ENCODE measurements around the gene CACNA1D. TPM values are rescaled to one million over a fixed set of nuclear protein-coding genes. Genes with fewer than 3 reads are reported as not detected.

CACNA1D gene
- total RNA-seq, 1 donor from 2014 or later, result 11.6 TPM

DNA sequence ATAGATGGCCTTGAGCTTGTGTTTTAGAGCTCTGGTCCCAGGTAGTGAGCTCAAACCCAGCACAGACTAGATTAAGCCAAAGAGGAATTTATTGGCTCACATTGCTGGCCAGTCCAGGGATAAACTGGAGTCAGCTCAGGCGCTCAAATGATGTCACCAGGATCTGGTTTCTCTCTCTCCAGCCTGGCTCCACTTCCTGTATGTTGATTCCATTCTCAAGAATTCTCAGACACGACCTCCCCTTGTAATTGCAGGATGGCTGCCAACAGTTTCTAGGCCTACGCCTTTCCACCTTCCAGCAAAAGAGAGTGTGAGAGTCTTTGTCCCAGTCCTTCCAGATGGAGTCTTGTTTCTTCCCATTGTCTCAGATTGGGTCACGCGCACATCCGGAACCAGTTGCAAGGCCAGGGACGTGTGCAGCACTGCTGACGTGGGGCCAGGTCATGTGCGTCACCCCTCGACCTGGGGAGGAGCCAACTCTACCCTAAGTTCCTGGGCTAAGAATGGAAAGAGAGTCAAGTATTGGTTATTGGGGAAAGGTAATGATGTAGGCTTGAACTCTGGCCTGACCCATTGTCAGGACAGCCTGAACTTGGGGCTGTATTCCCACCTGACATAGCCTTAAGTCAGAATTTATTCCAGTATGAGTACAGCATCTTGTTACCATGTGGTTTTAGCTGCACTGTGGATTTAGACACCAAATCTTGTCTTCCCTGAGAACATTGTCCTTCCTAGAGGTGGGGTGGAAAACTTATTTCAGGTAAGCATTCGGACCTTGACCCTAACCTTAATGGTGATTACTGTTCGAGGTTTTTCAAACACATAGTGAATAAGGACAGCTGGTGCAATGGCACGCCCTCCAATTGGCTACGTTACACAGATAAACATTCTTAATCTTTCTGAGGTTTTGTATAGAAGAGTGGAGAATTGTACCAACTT lies 31.6 kb downstream of the CACNA1D start:
- DNase-seq (ENCODE audit: low spot score), result peak; percentile 74

- DNase-seq (ENCODE audit: low spot score), result no peak
Measured at GRCh38 chr3:53526704-53527055, 32.3 kb downstream of the CACNA1D start.

GRCh38 chr3:53530205-53530604 lies 35.8 kb downstream of the CACNA1D start:
- no peak for DNase-seq (ENCODE audit: low spot score)

DNA sequence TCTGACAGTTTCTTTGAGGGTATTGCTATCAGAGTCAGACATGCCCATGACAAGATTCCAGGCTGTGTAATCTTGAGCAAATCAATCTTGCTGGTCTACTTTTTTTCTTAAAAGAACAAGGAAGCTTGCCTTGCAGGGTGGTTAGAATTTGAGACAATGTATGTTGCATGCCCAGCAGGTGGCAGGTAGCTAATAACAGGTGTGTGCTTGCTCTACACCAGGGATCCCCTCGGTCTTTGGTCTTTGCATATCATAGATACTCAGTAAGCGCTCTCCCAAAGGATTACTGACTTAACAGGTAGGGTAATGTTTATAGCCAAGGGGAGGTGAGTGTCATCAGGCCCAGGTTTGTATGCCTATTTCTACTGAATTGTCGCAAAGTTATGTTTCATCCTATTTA lies 37.3 kb downstream of the CACNA1D start:
- no peak for DNase-seq (ENCODE audit: low spot score)

- no peak for DNase-seq (ENCODE audit: low spot score)
Measured at GRCh38 chr3:53533472-53533871, 39.1 kb downstream of the CACNA1D start.

DNA sequence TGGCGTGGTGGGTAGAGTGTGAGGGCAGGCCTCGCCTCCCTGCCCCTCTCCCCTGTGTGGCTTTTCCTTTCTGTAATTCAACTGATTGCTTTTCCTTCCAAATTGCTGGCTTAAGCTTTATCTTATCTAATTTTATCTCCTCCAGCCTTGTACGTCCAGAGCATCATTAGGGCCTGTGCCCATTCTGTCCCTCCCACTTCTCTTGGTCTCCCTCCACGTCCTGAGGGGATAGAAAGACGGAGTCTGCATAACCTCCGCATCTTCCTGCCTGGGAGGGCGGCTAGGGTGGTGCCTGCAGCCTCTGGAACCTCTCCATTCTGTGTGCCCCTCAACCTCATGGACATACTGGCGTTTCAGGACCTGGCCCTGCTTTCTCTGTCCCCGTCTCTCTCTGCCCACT lies 39.8 kb downstream of the CACNA1D start:
- DNase-seq (ENCODE audit: low spot score), result no peak

DNA sequence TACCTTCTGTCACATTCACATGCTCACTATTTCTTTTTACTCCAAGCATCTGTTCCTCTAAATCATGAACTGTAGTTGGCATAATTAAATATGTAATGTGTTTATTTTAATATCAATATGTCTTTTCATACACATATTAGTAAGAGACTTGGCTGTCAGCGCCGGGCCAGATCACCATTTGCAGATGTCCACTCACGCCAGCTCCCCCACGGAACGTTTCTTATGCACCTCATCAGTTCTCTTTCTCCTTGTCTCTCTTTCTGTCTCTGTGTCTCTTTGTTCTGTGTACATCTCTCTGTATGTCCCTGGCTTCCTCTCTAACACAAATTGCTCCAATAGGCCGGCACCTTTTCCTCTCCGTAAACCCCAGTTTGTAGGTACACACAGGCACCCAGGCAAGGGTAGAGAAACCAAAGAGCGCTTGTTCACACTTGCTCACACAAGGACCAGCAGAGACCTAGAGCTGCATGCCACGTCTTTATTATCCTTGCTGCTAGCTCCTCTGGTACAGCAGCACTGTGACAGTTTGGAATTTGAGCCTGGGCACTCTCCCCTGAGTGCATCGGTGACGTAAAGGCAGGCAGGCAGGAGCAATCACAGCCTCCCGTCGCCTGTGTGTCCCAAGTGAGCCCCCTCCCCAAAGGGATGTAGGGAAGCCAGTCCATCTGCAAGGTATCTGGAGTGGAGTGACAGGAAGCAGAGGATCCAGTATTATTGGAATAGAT lies 40.4 kb downstream of the CACNA1D start:
- no peak for DNase-seq (ENCODE audit: low spot score)

DNA sequence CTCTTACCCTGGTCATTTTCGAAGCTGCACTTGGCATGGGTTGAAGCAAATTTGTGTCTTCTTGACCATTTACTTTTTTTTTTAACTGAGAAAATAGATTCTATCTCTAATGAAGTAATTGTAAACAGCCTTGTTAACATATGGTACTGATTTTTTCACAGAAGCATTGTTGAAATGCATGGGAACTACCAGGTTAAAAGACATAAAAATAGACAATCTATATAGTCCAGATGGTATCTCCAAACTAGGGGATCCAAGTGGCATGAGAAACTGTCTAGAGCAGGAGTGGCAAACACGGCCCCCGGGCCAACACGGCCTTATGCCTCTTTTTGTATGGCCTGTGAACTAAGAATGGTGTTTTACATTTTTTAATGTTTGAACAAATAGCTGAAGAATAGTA lies 41.9 kb downstream of the CACNA1D start:
- no peak for DNase-seq (ENCODE audit: low spot score)

GRCh38 chr3:53544357-53544756 lies 49.9 kb downstream of the CACNA1D start:
- DNase-seq (ENCODE audit: low spot score), result no peak

- DNase-seq (ENCODE audit: low spot score), result no peak
Measured at GRCh38 chr3:53545310-53545995, 51.0 kb downstream of the CACNA1D start.

DNA sequence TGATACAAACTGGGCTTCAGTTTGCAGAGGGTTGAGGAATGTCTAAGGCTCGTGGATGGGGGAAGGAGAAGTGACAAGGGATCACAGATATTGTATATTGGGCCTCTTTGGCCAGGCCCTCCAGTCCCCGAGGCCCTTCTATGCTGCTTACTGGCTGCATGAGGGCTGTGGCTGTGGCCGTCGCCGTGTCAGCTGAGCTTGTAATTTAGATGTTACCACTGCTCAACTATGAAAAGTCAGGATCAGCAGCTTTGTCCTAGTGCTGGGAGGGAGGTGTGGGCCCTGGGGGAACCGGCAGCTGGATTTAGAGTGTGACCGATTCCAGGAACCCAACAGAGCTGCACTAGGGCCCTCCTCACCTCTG lies 51.6 kb downstream of the CACNA1D start:
- no peak for DNase-seq (ENCODE audit: low spot score)

GRCh38 chr3:53547327-53547726 lies 52.9 kb downstream of the CACNA1D start:
- DNase-seq (ENCODE audit: low spot score), result no peak

- no peak for DNase-seq (ENCODE audit: low spot score)
Measured at GRCh38 chr3:53550005-53550620, 55.7 kb downstream of the CACNA1D start.

- no peak for DNase-seq (ENCODE audit: low spot score)
Measured at GRCh38 chr3:53551324-53551723, 56.9 kb downstream of the CACNA1D start.

GRCh38 chr3:53552730-53553129 lies 58.3 kb downstream of the CACNA1D start:
- DNase-seq (ENCODE audit: low spot score), result no peak

DNA sequence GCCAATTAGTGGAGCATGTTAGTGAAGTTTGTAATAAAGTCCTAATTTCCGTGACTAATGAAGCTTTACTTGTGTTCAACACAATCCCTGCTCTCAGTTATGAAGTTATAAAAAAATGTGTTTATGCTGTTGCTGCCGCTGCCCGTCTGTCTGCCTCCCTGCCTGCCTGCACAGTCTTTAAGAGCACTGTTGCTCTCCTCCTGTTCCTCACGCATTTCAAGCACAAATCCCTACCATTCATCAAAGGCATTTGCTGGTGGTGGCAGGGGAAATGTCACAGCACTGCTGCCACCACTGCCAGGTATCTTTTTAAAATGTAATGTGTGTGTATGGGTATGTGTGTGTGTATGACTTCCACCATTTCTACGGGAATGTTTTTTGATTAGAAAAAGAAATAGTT lies 58.8 kb downstream of the CACNA1D start:
- no peak for DNase-seq (ENCODE audit: low spot score)

DNA sequence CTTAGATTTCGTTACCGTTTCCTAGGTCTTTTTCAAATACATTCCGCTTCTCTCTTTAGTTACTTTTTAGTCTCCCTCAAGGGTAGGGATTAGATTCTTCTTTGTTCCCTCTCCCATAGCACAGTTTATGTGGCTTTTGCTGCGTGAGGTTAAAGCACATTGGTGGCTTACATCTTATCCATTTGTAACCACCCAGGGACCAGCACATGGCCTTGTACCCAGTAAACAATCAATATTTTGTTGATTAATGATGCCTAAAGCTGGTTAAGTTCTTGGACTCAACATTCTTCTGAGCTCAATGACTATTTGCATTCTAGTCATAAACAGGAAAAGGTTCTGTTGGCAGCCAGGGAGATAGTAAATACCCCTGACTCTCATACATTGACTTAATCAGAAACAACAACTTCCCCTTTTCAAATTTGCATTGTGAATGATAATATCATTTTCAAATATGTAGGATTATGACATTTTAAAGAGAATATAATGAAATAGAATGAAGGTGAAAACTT lies 60.2 kb downstream of the CACNA1D start:
- no peak for DNase-seq (ENCODE audit: low spot score)

DNA sequence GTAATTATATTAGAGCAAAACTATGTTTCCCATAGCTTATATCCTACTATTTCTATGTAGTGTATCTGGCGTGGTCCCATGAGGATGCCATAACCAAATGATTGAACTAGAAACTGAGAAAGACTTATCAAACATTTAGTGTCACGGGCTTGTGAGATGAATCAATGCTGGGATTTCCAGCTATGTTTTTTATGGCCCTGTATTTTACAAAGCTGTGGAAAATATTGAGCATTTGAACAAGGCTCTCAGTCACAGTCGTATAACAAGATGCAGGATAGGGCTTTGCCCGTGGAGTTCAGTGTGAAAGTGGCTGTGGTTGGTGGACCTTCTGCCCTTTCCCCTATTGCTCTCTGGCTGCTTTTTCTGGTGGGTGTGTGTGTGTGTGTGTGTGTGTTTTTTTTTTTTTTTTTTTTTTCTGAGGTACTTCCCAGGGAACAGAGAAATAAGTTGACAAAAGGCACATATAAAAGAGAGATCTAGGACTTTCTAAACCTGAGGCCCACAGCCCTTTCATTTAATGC lies 60.7 kb downstream of the CACNA1D start:
- DNase-seq (ENCODE audit: low spot score), result no peak

DNA sequence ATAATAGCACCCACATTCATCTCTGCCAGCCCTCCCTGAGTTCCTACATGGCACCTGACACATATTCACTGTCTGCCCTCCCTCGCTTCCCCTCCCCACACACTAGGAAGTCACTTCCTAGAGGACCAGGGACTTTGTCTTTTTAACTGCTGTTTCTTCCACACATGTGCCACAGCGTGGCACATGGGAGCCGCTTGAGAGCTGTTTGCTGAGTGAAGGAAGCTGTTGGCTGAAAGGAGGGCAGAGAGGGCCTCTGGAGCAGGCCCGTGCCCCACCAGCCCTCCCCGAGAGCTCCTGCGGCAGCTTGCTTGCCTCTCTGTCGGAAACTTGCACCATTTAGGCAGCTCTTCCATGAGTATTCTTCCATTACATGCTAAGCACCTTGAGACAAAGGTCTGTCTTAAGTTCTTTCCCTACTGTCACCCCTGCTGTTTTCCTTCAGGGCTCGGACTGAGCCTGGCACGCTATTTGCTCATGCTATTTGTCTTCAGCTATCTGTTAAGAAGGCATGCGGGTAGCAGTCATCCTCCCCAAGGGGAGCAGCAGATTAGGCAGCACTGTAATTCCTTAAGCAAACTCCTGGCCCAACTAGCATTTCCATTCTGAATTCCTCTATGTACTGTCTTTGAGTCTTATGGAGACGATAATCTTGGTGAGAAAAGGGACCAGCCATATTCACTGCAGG lies 72.2 kb downstream of the CACNA1D start:
- no peak for DNase-seq (ENCODE audit: low spot score)

GRCh38 chr3:53570081-53570480 lies 75.7 kb downstream of the CACNA1D start:
- DNase-seq (ENCODE audit: low spot score), result peak; percentile 28

GRCh38 chr3:53570709-53571108 lies 76.3 kb downstream of the CACNA1D start:
- DNase-seq (ENCODE audit: low spot score), result no peak

Measured in umbilical cord (tissue), 2 donors.